Nephron (organoid): ENCODE measurements around the gene CXorf49B.
"Not testable (repeated sequence)": the region's sequence is repeated elsewhere in the genome, so short reads cannot be mapped to it uniquely, and the experiment has no call there.

Experiments used
- H3K27ac Mint-ChIP-seq, 3 experiments: 2 replicates each; pipeline ENCODE4 v1.8.0; 2020; ENCODE audit warnings: mixed read lengths in 3 of 3, mild to moderate bottlenecking in 2 of 3, moderate library complexity in 1 of 3
- H3K27me3 Mint-ChIP-seq: 2 replicates; pipeline ENCODE4 v1.8.0; 2021; ENCODE audit warnings: low read depth, mild to moderate bottlenecking, moderate library complexity, mixed read lengths
- H3K36me3 Mint-ChIP-seq: 2 replicates; pipeline ENCODE4 v1.8.0; 2020; ENCODE audit warnings: low read depth, mixed read lengths
- H3K4me1 Mint-ChIP-seq: 2 replicates; pipeline ENCODE4 v1.8.0; 2020; ENCODE audit warnings: mixed read lengths
- H3K4me3 Mint-ChIP-seq, 3 experiments: 2 replicates each; pipeline ENCODE4 v1.8.0; 2020; ENCODE audit warnings: mild to moderate bottlenecking in 3 of 3, mixed read lengths in 3 of 3, moderate library complexity in 2 of 3
- H3K9me3 Mint-ChIP-seq: 2 replicates; pipeline ENCODE4 v1.8.0; 2020; ENCODE audit warnings: mixed read lengths
- CTCF ChIP-seq, 3 experiments: fragments of 200-600 bp; sonication (generic); IDR thresholded peaks; one replicate each; pipeline ENCODE4 v1.5.0; 2021; ENCODE audit warnings: antibody characterized with exemption in 3 of 3; ENCODE audit not compliant: unreplicated experiment in 3 of 3

Gene CXorf49B

DNA sequence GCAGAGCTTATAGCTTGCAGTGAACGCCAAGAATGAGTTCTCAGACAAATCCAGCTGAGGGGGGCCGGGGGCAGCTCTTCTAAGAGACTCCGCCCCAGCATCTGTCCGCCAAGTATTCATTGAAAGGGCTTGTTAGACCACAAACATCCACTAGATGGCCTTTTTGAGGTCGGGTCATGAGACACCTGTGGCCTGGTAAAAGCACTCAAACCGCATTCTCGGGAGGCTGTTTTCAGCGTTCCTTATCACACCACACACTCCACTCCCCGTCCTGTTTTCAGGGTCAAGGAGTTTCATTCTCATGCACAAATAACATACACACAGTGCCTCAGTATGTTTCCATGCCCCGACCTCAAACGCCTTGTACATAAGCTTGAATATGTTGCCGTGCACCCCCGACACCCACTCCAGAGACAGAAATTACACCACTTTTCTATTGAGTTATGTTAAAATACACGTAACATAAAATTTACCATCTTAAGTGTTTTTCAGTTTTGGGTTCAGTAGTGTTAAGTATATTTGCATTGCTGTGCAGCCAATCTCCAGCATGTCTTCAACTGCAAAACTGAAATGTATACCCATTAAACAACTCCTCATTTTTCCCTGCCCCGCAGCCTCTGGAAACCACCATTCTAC lies 21.3 kb downstream of the CXorf49B start:
- H3K27me3 Mint-ChIP-seq, H3K36me3 Mint-ChIP-seq, H3K27ac Mint-ChIP-seq, H3K4me3 Mint-ChIP-seq, H3K9me3 Mint-ChIP-seq, H3K4me1 Mint-ChIP-seq: not testable (repeated sequence)

- H3K36me3 Mint-ChIP-seq, H3K4me3 Mint-ChIP-seq, H3K4me1 Mint-ChIP-seq, H3K27ac Mint-ChIP-seq, H3K27me3 Mint-ChIP-seq: not testable (repeated sequence)
- peaks cover 23% of the 10 kb centered on the region for H3K9me3 Mint-ChIP-seq
Observed at GRCh38 chrX:71806450-71806849, 43.3 kb downstream of the CXorf49B start.

DNA sequence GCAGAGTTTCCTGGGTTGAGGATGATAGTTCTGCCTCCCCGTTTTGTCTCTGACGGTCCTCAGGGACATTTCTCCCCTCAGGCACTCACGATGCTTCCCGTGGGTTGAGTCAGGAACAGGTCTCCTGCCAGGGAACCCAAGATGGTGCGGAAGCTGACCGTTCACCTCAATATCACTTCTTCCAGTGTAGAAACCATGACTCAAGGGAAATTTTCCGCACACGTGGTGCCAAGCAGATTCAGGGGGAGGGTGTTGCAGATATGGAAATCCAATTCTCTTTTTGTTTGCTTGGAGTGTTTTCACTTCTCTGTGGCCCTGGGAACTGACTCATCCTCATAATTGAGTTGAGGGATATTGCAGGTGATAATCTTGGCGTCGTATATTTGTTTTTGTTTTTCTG lies 46.7 kb downstream of the CXorf49B start:
- Mint-ChIP-seq H3K4me1 (no peaks in the 10 kb centered on the region), H3K36me3 (no peaks in the 10 kb centered on the region), H3K27ac (no peak overlapping the region), H3K27me3 (no peaks in the 10 kb centered on the region), H3K4me3 (no peak overlapping the region), H3K9me3 (peaks cover 20% of the 10 kb centered on the region)
- no peak for TF ChIP-seq CTCF (IDR thresholded peaks at IDR 0.05; ENCODE audit: unreplicated experiment in 3 of 3)

DNA sequence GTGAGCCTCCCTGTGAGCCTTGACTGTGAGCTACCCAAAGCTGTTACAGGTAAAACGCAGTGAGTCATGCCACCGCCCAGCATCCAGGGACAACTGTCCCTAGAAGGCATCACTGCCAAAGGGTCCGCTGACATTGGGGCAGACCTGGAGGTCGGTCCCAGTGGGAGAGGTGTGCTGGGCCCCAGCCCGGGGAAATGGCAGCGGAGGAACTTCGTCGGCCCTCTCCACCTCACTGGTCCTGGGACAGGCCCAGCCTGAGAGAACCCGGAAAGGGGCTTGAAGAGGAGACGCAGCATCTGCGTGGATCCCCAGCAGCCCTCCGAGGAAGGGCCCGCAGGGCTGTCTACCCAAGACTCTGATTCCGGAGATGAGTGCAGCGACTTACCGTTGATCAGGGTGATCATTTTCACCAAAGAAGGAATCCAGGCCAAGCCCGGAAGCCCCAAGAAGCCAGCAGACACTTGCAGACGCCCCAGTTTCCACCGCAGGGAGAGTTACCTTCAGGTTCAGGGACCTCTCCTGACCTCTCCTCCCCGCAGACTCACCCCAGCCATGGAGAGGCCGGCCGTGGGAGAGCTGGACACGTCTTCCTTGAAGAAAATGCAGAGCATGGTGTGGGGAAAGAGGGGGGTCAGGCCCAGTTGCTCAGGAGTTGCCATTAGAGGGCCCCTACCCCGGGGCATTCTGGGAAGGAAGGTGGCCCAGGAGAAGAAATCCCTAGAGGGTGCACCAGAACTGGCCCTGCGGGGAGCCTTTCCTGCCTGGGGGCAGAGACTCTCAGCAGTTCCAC lies 51.2 kb downstream of the CXorf49B start:
- H3K4me3 Mint-ChIP-seq = no peak overlapping the region
- no peaks in the 10 kb centered on the region for H3K27me3 Mint-ChIP-seq
- no peak overlapping the region for H3K27ac Mint-ChIP-seq
- peaks cover 25% of the 10 kb centered on the region for H3K9me3 Mint-ChIP-seq
- H3K4me1 Mint-ChIP-seq = no peaks in the 10 kb centered on the region
- no peaks in the 10 kb centered on the region for H3K36me3 Mint-ChIP-seq
- no peak for TF ChIP-seq CTCF (IDR thresholded peaks at IDR 0.05; ENCODE audit: unreplicated experiment in 3 of 3)

GRCh38 chrX:71815121-71815905 lies 52.2 kb downstream of the CXorf49B start:
- Mint-ChIP-seq H3K27ac (no peak overlapping the region), H3K27me3 (no peaks in the 10 kb centered on the region), H3K9me3 (peaks cover 25% of the 10 kb centered on the region), H3K36me3 (no peaks in the 10 kb centered on the region), H3K4me3 (no peak overlapping the region), H3K4me1 (no peaks in the 10 kb centered on the region)
- TF ChIP-seq CTCF (IDR thresholded peaks at IDR 0.05; ENCODE audit: unreplicated experiment in 3 of 3) = no peak

DNA sequence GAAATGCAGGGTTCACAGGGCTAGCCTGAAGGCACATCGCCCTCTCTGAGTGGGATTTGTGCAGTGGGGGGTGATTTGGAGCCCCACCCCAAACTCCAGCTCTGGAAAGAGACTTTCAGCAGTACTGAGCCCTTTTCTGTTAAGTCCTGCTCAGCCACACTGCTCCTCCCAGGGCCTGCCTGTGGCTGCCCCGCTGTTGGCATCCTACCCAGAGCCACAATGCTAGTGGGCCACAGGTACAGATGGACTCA lies 52.7 kb downstream of the CXorf49B start:
- no peak overlapping the region for H3K27ac Mint-ChIP-seq
- no peak for TF ChIP-seq CTCF (IDR thresholded peaks at IDR 0.05; ENCODE audit: unreplicated experiment in 3 of 3)

More for the DNA sequence above, 52.7 kb downstream of the CXorf49B start:
- no peaks in the 10 kb centered on the region for H3K27me3 Mint-ChIP-seq
- H3K4me1 Mint-ChIP-seq = no peaks in the 10 kb centered on the region
- H3K9me3 Mint-ChIP-seq = peaks cover 25% of the 10 kb centered on the region
- no peaks in the 10 kb centered on the region for H3K36me3 Mint-ChIP-seq
- H3K4me3 Mint-ChIP-seq = no peak overlapping the region
